Ecto neural progenitor cell (in vitro differentiated cells): ENCODE data around the gene TSPAN12.

Source experiments
- DNase-seq: peaks from one replicate; pipeline ENCODE4 v3.0.0-alpha.2; 2018; ENCODE audit warnings: low spot score

Gene TSPAN12

GRCh38 chr7:120842121-120842621 lies 15.8 kb downstream of the TSPAN12 start:
- no peak for DNase-seq

GRCh38 chr7:120841608-120842007 lies 16.3 kb downstream of the TSPAN12 start:
- DNase-seq: no peak

DNA sequence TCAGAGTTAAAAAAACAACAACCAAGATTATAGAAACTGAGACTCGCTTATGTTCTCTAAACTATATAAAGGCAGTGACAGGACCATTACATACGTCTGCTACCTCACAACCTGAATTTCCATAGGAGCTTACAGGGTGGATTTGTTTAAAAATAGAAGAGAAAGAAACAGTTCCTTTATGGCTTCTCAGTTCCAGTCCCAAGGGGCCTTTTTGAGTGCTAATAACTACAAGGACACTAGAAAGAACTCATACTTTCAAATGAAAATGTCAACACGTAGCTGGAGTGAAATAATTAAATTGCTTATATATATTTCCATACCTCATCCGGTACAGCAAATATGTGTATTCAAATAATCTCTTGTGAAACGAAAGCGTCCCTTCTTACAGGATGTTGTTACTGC lies 19.7 kb downstream of the TSPAN12 start:
- DNase-seq: no peak

DNA sequence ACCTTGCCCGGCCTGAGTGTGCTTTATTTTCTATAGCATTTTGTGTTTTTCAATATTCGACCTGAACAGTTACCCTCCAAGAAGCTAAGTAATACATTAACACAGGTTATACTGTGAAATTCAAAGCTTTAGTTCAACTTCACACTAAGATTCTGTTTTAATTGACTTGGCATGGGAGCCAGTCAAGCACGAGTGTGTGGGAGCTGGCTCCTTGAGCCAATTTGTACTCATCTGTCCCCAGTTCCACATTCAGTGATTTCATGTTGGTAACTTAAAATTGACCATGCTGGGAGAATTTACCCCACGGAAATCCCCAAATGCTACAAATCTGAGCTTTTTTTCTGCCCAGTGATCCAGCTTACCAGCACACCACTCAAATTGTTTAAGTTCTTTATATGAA lies 20.3 kb downstream of the TSPAN12 start:
- no peak for DNase-seq

DNA sequence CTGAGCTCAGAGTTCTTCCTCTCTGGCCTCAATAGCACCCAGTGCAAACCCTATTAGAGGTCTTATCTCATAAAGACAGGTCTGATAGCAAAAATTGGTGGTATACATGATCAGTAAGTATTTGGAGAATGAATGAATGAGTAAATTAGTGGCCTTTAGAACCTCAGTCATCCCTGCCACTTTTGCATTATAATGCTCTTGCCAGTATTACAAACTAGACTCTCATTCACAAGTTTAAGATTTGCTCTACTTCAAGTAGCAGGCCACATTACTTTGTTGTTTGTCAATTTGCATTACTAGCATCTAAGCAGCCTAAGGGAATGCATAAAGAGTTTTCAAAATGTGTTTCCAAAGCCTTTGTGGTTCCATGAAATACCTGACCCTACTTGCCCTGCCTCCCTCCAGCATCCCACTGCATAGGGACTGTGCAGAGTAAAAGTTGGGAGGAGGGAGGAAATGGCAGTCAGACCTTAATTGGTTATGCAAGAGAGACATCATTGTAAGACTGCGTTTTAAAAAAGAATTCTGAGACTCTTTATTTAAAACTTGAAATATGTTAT lies 21.3 kb downstream of the TSPAN12 start:
- DNase-seq: no peak

- DNase-seq: no peak
These were observed 23.2 kb downstream of the TSPAN12 start for GRCh38 chr7:120834726-120835125.

DNA sequence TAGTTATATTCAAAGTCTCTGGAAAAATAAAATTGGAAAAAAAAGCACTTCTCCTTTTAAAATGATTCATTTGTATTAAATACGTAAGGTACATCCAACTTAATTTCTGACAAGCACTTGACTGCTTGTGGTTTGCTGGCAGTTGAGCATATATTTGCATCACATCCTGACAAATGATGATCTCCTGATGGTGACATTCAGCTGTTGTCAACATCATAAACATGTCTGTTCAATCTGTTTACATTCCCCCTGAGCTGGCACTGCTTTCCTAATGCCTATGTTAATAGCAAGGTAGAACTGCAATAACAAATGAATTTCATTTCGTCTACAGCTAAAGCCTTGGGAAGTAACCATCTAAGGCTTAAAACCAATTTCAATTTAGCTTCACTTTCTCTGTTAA lies 24.4 kb downstream of the TSPAN12 start:
- DNase-seq: no peak

DNA sequence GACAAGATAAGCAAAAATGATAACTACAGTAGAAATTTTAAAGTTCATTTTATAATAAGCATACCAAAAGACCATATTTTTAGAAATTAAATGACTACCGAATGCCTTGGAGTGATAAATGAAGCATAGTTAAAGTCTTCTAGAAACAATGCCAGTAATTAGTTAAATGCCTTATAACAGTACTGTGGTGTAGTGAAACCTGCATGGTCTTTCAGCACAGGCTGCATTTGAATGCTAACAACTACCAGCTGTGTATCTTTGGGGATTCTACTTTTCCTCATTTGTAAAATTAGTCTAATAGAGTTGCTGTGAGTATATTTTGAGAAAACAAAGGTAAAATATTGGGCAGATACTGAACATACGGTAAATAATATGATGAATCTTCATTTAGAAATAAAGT lies 25.1 kb downstream of the TSPAN12 start:
- no peak for DNase-seq

DNA sequence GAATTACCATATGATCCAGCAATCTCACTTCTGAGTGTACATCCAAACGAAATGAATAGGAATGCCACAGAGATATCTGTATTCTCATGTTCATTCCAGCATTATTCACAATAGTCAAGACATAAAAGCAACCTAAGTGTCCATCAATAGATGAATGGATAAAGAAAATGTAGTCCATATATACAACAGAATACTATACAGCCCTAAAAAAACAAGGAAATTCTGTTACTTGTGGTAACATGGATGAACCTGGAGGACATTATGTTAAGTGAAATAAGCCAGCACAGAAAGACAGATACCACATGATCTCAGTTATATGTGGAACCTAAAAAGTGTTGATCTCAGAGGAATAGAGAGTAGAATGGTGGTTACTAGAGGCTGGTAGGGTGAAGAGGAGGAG lies 26.7 kb downstream of the TSPAN12 start:
- DNase-seq: no peak

GRCh38 chr7:120829487-120829886 lies 28.5 kb downstream of the TSPAN12 start:
- no peak for DNase-seq

GRCh38 chr7:120828528-120828927 lies 29.4 kb downstream of the TSPAN12 start:
- no peak for DNase-seq

DNA sequence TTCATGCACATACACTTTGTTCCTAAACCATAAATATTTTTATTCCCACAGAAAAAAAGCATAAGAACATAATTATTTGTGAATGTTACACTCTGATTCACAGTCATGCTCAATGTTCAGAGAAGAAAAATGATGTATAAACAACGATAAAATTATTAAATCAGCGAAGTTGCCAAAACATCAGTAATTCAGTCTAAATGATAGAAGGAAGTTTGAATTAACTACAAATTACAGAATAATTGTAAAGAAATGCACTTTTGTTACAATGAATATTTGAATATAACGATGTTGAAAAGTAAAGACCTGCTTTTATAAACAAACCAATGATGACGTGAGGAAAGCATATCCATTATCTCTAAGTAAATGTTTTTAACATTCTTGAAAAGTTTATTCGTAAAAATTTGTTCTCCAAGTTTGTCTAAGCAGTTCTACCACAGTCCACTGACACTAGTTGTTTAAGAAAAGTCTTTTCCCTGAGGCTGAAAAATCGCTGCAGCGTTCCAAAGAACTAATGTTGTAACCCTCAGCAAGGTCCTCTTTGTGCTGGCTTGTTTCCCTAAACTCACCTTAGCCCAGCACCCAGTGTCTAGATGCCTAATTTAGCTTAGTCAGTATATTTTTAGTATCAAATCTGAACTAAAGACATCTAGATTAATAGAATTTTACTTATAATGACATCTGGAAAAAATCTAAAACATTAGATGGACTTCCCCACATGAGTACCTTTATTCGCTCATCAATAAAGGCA lies 30.4 kb downstream of the TSPAN12 start:
- no peak for DNase-seq

DNA sequence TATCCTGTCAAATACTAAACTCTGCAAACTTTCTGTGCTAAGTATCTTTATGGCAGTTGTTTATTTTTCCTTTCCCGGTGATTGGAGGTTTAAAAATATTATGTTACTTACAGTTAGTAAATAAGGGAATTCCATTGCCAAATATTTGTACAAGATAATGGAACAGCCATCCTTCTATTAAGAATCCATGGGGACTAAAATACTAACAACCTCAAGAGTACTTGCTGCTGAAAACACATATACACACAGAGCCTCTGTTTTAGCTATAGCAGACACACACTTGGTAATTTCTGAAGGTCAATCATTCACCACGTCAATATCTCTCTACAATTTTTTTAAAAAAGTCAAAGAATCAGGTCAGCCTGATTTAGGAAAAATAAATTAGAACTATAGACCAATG lies 32.4 kb downstream of the TSPAN12 start:
- DNase-seq: no peak

- no peak for DNase-seq
These were observed 32.8 kb downstream of the TSPAN12 start for GRCh38 chr7:120825152-120825551.

- DNase-seq: no peak
These were observed 38.1 kb downstream of the TSPAN12 start for GRCh38 chr7:120819861-120820260.

DNA sequence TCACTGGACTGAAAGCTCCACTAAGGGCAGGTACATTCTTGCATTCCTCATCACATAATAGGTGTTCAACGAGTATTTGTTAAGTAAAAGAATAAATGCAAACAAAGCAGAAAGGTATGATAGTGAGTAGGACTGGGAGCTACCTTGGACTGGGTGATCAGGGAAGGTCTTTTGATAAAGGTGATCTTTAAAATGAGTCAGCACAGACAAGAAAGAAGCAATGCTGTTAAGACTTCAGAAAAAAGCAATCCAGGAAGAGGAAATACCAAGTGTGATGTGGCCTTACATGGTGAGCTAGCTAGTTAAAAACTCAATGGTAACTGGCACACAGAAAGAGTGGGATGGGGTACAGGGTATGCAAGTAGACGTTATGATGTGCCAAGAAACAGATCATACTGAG lies 40.1 kb downstream of the TSPAN12 start:
- DNase-seq: no peak

- no peak for DNase-seq
These were observed 43.5 kb downstream of the TSPAN12 start for GRCh38 chr7:120814253-120814939.

GRCh38 chr7:120813546-120814252 lies 44.2 kb downstream of the TSPAN12 start:
- no peak for DNase-seq

- no peak for DNase-seq
These were observed 44.9 kb downstream of the TSPAN12 start for GRCh38 chr7:120813089-120813488.

- DNase-seq: no peak
These were observed 48.7 kb downstream of the TSPAN12 start for GRCh38 chr7:120809260-120809659.

- no peak for DNase-seq
These were observed 50.6 kb downstream of the TSPAN12 start for GRCh38 chr7:120807390-120807789.

DNA sequence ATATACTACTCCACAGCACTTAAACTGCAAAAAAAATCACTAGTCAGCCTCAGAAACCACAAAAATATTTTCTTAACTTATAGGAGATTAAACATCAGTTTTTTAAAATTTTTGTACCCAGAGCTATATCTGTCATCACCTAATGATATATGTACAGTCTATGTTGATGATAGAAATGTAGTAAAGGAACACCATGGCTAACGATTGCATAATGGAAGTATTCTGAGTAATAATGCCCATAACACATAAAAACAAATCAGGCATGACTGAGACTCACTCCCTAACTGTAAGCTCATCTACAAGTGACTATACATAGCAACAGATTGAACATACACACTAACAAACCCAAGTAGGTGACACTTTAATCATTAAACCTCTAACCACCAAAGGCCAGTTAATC lies 51.3 kb downstream of the TSPAN12 start:
- no peak for DNase-seq
